Left hindlimb (tissue), 1 donor: ENCODE data around the gene CAPN1.
"Not testable (repeated sequence)": the region's sequence is repeated elsewhere in the genome, so short reads cannot be mapped to it uniquely, and the experiment has no call there.

ENCODE experiments used
- DNase-seq: peaks from one replicate; pipeline ENCODE4 v3.0.0-alpha.2; 2018

CAPN1 gene

GRCh38 chr11:65181569-65182257, at the start of gene CAPN1:
Gene CAPN1, plus strand, starts transcription at chr11:65181928. Its CDS starts 774 bp downstream, at chr11:65182702.
- peak; percentile 84 for DNase-seq

- DNase-seq = no peak
Measured at GRCh38 chr11:65132238-65132987, 49.3 kb upstream of the CAPN1 start.

GRCh38 chr11:65132988-65133700, 48.6 kb upstream of the CAPN1 start:
- no peak for DNase-seq

GRCh38 chr11:65133724-65134123, 48.0 kb upstream of the CAPN1 start:
- DNase-seq = peak; percentile 77

- peak; percentile 94 for DNase-seq
Measured at GRCh38 chr11:65134240-65134951, 47.3 kb upstream of the CAPN1 start, which contains the start of gene SYVN1. Gene SYVN1, minus strand, starts transcription at chr11:65134519. Its CDS starts 918 bp downstream, at chr11:65133601.

- DNase-seq = peak; percentile 92
Measured at GRCh38 chr11:65134952-65135632, 46.6 kb upstream of the CAPN1 start.

GRCh38 chr11:65135633-65136145, 46.0 kb upstream of the CAPN1 start:
- DNase-seq = no peak

GRCh38 chr11:65136515-65137096, 45.1 kb upstream of the CAPN1 start:
- no peak for DNase-seq

- DNase-seq = no peak
Measured at GRCh38 chr11:65141896-65142494, 39.7 kb upstream of the CAPN1 start.

- DNase-seq = no peak
Measured at GRCh38 chr11:65147352-65148075, 34.2 kb upstream of the CAPN1 start.

- no peak for DNase-seq
Measured at GRCh38 chr11:65148657-65149056, 33.1 kb upstream of the CAPN1 start.

- DNase-seq = not testable (repeated sequence)
Measured at GRCh38 chr11:65150131-65150508, 31.6 kb upstream of the CAPN1 start.

- peak; percentile 75 for DNase-seq
Measured at GRCh38 chr11:65150509-65151299, 31.0 kb upstream of the CAPN1 start.

- DNase-seq = no peak
Measured at GRCh38 chr11:65151331-65151899, 30.3 kb upstream of the CAPN1 start.

- no peak for DNase-seq
Measured at GRCh38 chr11:65152122-65152521, 29.6 kb upstream of the CAPN1 start.

- DNase-seq = no peak
Measured at GRCh38 chr11:65156256-65156655, 25.5 kb upstream of the CAPN1 start.

GRCh38 chr11:65156926-65157325, 24.8 kb upstream of the CAPN1 start:
- no peak for DNase-seq

GRCh38 chr11:65157336-65157735, 24.4 kb upstream of the CAPN1 start:
- no peak for DNase-seq

- no peak for DNase-seq
Measured at GRCh38 chr11:65159012-65159411, 22.7 kb upstream of the CAPN1 start.
